Adrenal gland (tissue), 12 donors: ENCODE results near the gene IL33. TPM values are rescaled to one million over a fixed set of nuclear protein-coding genes. Genes with fewer than 3 reads are reported as not detected.

ENCODE experiments used
- DNase-seq, 7 donors: peaks; one replicate each; pipeline ENCODE4 v3.0.0-alpha.2; 2019 to 2020
- H3K27ac ChIP-seq, 5 donors: fragments of 200-600 bp; sonication (generic) in 4 of 5; 1 replicate in 3 of 5; 2 replicates in 2 of 5; pipeline versions ENCODE4 v1.5.1 to v1.8.0; 2016 to 2020; ENCODE audit warnings: mild to moderate bottlenecking in 1 of 5
- H3K27me3 ChIP-seq: fragments of 200-600 bp; 2 replicates; pipeline ENCODE4 v1.8.0; 2021
- H3K36me3 ChIP-seq, 2 donors: fragments of 200-600 bp; replicated peaks in 1 of 2; 1 replicate in 1 of 2; 2 replicates in 1 of 2; pipeline versions ENCODE4 v1.5.1 to v1.8.0; 2018 to 2022
- H3K4me1 ChIP-seq, 2 donors: fragments of 200-600 bp; replicated peaks in 1 of 2; 1 replicate in 1 of 2; 2 replicates in 1 of 2; pipeline versions ENCODE4 v1.5.1 to v1.8.0; 2018 to 2021
- H3K4me3 ChIP-seq, 4 donors: fragments of 200-600 bp; sonication (generic) in 3 of 4; one replicate each; pipeline ENCODE4 v1.5.1; 2016 to 2018
- H3K9me3 ChIP-seq, 3 donors: fragments of 200-600 bp; sonication (generic) in 1 of 3; replicated peaks in 1 of 3; 1 replicate in 2 of 3; 2 replicates in 1 of 3; pipeline versions ENCODE4 v1.5.1 to v1.8.0; 2016 to 2021
- CTCF ChIP-seq, 6 experiments: fragments of 450-650 bp in 4 of 6; fragments of 200-600 bp in 2 of 6; sonication (generic) in 1 of 6; IDR thresholded peaks; 1 replicate in 5 of 6; 2 replicates in 1 of 6; pipeline versions ENCODE4 v1.5.1 to v1.8.0; 2016 to 2021; ENCODE audit warnings: antibody characterized with exemption in 6 of 6, mild to moderate bottlenecking in 2 of 6, moderate library complexity in 1 of 6
- POLR2A ChIP-seq, 2 donors: fragments of 450-650 bp; IDR thresholded peaks; one replicate each; pipeline ENCODE4 v1.6.1; 2017; ENCODE audit warnings: antibody characterized with exemption in 2 of 2, mild to moderate bottlenecking in 2 of 2, moderate library complexity in 1 of 2
- WGBS, 4 donors: extraction: QIAGEN DNeasy Blood & Tissue Kit in 2 of 4; methylation state at CpG; one replicate each; pipeline versions ENCODE4 v1.1.5 to v1.1.7; 2013 to 2017; 5-methylcytosine and 5-hydroxymethylcytosine counted together
- intact Hi-C, 2 donors: fragments of 100-400 bp; cut with DNase I; formaldehyde crosslinking; loops; one replicate each; pipeline versions ENCODE4 v1.14.1 to v1.15.0; 2022 to 2023
- polyA plus RNA-seq, 3 donors: library from polyadenylated mRNA; stranded (reverse); fragments of 200-250 nt in 2 of 3; fragments of 350-450 nt in 1 of 3; fragmentation: Illumina TruSeq in 1 of 3; extraction: RNeasy Lipid Tissue Mini Kit (QIAGEN cat#74804) in 1 of 3; gene quantifications; one replicate each; pipeline ENCODE4 v1.2.3, GENCODE V29; 2013 to 2014
- total RNA-seq, 9 donors: library from RNA; depleted of rRNA in 4 of 9; stranded (reverse); fragments of >200 nt in 4 of 9; fragments of 120-200 nt in 1 of 9; fragmentation: NEBNext Ultra II Directional in 1 of 9; extraction: Animal tissue kit (Norgen Biotek cat#: 25700) in 1 of 9; gene quantifications; one replicate each; pipeline versions ENCODE4 v1.1.0 to v1.2.4, GENCODE V29; 2013 to 2023
- donor health status: healthy with polysubstance abuse.
- donor health status: Bipolar disorder and iron deficiency.
- donor health status: DM: yes; HTN: yes; CAD: no.
- donor health status: DM: no; HTN: no; CAD: no.
- donor health status: DM: no; HTN: no; CAD: no.
- donor health status: DM: yes; HTN: yes; CAD: no.

The IL33 gene
- total and polyA plus RNA-seq, 12 donors, result 8.2 to 54.3 (median 22.2) TPM

- H3K9me3 ChIP-seq, result no peaks in the 10 kb centered on the region
- H3K27me3 ChIP-seq, result no peaks in the 10 kb centered on the region
- intact Hi-C loops, result loop anchor here (10.0 kb wide), 2 partner anchors 108 to 418 kb away; no protein-coding TSS in a partner anchor
- H3K36me3 ChIP-seq, result no peaks in the 10 kb centered on the region
- no peak overlapping the region for H3K4me3 ChIP-seq
- no peak overlapping the region for H3K27ac ChIP-seq
- H3K4me1 ChIP-seq, result no peaks in the 10 kb centered on the region
- TF ChIP-seq POLR2A (IDR thresholded peaks at IDR 0.05), result no peak
- no peak for TF ChIP-seq CTCF (IDR thresholded peaks at IDR 0.05)
- DNase-seq, result no peak
Measured at GRCh38 chr9:6302417-6302816, 86.8 kb downstream of the IL33 start.

- Histone ChIP-seq H3K4me3 (no peak overlapping the region), H3K27me3 (no peaks in the 10 kb centered on the region), H3K27ac (no peak overlapping the region), H3K4me1 (no peaks in the 10 kb centered on the region), H3K36me3 (no peaks in the 10 kb centered on the region), H3K9me3 (no peaks in the 10 kb centered on the region)
- intact Hi-C loops, result loop anchor here (10.0 kb wide), 2 partner anchors 109 to 419 kb away; no protein-coding TSS in a partner anchor
- no peak for TF ChIP-seq POLR2A (IDR thresholded peaks at IDR 0.05)
- TF ChIP-seq CTCF (IDR thresholded peaks at IDR 0.05), result no peak
- no peak for DNase-seq
Measured at GRCh38 chr9:6304232-6304631, 88.6 kb downstream of the IL33 start.

GRCh38 chr9:6305954-6306563 is 90.5 kb downstream of the IL33 start:
- intact Hi-C loops, result loop anchor here (2.0 to 10.0 kb wide), 4 partner anchors 111 to 421 kb away; no protein-coding TSS in a partner anchor
- Histone ChIP-seq H3K9me3 (no peaks in the 10 kb centered on the region), H3K27ac (no peak overlapping the region), H3K36me3 (no peaks in the 10 kb centered on the region), H3K4me3 (no peak overlapping the region), H3K4me1 (no peaks in the 10 kb centered on the region), H3K27me3 (no peaks in the 10 kb centered on the region)
- 85 to 91% (median 87%) methylated on average over 2 of the region's 2 CpGs for WGBS, 4 donors
- TF ChIP-seq CTCF (IDR thresholded peaks at IDR 0.05) (peak; percentile 32 to 82 (median 66)), POLR2A (IDR thresholded peaks at IDR 0.05) (no peak)
- DNase-seq, result no peak

Other genes with a start within 250 kb of the IL33 start
- 10 to 100 TPM; 10.7 to 45.4 (median 24.2) TPM for gene RANBP6, start 200.2 kb upstream of the IL33 start, total RNA-seq
- 10 to 100 TPM in 1 of 3 donors, 1 to 10 TPM in 2; 5.9 to 41.8 (median 6.2) TPM for gene RANBP6, start 200.2 kb upstream of the IL33 start, polyA plus RNA-seq
- not detected for gene TPD52L3, start 112.6 kb downstream of the IL33 start, total RNA-seq
- not detected for gene TPD52L3, start 112.6 kb downstream of the IL33 start, polyA plus RNA-seq
- 10 to 100 TPM; 16.1 to 49.8 (median 32.4) TPM for gene UHRF2, start 197.4 kb downstream of the IL33 start, total RNA-seq
- gene UHRF2, start 197.4 kb downstream of the IL33 start, polyA plus RNA-seq, result 10 to 100 TPM; 22.5 to 27.1 (median 23.7) TPM